ENCODE data around the gene WFS1. TPM values are rescaled to one million over a fixed set of nuclear protein-coding genes. Genes with fewer than 3 reads are reported as not detected.

The WFS1 gene
- total RNA-seq, 1 donor from 2014 or later: 68.1 TPM

Other genes starting within 250 kb of the WFS1 start
- gene JAKMIP1, start 69.3 kb upstream of the WFS1 start, total RNA-seq: 0.29 TPM
- gene PPP2R2C, start 202.8 kb downstream of the WFS1 start, total RNA-seq: 2.8 TPM